A549 treated with CpdA at 1 μM for 4 hours (cell line): ENCODE results near the gene SNX27. TPM values are rescaled to one million over a fixed set of nuclear protein-coding genes. Genes with fewer than 3 reads are reported as not detected.

Source experiments
- total RNA-seq: library from RNA; stranded (reverse); fragments of 200-300 nt; extraction: Qiagen RNA extraction; gene quantifications from 5 replicates; pipeline ENCODE4 v1.2.3, GENCODE V29; 2022; ENCODE audit warnings: low read depth

The SNX27 gene
- total RNA-seq, result 6.9 to 10.9 TPM (median 8.1 TPM) in 5 replicates

DNA sequence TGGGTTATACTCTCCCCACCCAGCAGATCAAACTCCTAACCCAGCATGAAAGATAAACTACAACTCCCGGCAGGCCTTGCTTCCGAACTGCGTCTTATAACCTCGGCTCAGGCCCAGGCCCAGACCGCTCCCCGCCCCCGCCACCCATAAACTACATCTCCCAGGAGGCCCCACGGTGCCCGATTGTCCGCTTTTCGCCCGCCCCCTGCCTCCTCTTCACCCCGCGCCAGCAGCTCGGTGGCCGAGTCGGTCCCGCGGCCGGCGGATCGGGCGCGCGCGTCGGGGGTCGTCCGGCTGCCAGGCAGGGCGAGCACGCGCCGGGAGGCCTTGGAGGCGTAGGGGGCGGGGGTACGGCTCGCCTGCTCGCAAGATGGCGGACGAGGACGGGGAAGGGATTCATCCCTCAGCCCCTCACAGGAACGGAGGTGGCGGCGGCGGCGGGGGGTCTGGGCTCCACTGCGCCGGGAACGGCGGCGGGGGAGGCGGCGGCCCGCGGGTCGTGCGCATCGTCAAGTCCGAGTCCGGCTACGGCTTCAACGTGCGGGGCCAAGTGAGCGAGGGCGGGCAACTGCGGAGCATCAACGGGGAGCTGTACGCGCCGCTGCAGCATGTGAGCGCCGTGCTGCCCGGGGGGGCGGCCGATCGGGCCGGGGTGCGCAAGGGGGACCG, at the start of gene SNX27:
Gene SNX27, plus strand, starts transcription at position 219 of the 669 bp plus-strand sequence. Its CDS starts 152 bp downstream, at position 371.

DNA sequence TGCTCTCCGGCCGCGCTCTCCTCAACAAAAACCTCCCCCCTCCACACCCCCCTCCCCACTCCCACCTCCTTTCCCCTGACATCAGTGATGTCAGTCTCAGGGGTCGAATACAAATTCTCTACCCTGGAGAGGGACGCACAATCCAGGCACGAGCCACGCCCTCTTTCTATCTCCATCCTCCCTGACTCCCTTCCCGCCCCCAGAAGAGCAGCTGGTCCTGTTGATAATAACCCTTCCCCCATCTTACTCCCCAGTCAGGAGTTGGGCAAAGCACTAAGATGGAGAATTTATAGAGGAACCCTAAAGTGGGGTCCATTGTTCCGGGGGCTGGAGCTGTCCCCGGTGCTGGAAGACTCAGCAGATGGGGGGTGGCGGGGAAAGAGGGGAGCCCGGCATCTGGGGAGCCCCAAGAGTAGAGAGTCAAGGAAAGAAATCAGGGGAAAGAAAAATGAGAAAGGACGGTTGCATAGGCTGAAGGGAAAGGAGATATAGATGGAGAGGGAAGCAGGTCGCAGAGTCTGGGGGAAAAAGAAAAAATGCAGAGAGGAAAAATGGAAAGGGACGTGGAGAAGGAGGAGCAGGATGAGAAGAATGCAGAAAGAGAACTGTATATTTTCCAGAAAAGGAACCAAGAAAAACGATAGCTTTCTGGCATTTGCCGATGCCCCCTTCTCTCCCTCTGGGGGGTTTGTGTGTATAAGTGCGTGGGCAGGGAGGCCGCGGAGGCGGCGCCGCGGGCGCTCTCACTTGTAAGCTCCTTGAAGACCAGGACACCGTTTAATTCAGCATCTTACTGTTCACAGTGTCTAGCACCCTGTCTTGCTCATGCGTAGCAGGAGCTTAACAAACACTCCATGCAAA, 105.2 kb downstream of the SNX27 start, which contains the start of gene CELF3:
Gene CELF3, minus strand, starts transcription at position 33 of the 861 bp plus-strand sequence. CDS start 783 bp downstream, outside the sequence.

DNA sequence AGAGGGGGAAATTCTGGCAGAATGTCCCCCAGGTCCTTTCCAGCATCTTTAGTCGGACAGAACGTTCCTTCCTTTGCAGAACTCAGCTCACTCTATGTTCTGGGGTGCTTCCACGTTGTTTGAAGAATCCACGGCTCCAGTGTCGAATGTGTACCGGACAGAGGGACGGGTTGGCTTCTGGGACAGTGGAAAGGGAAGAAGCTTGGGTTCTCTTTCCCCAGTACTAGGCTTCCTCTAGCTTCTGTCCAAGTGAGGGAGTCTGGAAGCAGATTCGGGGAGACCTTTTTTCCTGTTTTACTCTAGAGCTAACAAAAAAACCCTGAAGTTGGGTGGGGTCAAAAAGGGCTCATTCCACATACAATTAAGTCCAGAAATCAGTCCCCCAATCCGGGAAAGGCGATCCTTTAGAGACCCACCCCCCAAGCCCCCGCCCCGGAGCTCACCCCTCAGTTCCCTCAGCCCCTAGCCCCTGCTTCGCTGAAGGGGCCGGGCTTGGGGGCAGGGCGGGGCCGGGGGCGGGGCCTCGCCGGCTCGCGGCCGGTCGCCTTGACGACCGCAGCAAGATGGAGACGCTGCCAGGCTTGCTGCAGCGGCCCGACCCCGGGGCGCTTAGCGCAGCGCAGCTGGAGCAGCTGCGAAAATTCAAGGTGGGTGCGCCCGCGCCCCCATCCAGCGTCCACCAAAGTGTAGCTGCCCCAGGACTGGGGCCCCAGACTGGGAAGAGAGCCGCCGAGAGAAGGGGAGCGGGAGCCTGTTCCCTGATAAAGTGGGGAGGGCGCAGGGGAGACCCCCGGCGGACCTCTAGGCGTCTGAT, 109.3 kb downstream of the SNX27 start, which contains the start of gene RIIAD1:
Gene RIIAD1, plus strand, starts transcription at position 549 of the 814 bp plus-strand sequence. Its CDS starts 15 bp downstream, at position 564.

Other genes with a start within 250 kb of the SNX27 start
- 5.0 to 7.4 TPM (median 5.6 TPM) in 5 replicates for gene SELENBP1, start 239.3 kb upstream of the SNX27 start, total RNA-seq
- 338 to 445 TPM (median 430 TPM) in 5 replicates for gene PSMB4, start 212.5 kb upstream of the SNX27 start, total RNA-seq
- 20.2 to 22.0 TPM (median 21.4 TPM) in 5 replicates for gene POGZ, start 152.6 kb upstream of the SNX27 start, total RNA-seq
- gene CGN, start 100.7 kb upstream of the SNX27 start, total RNA-seq, result 1.1 to 1.9 TPM (median 1.4 TPM) in 5 replicates
- gene TUFT1, start 71.7 kb upstream of the SNX27 start, total RNA-seq, result 13.2 to 16.6 TPM (median 15.2 TPM) in 5 replicates
- 0.08 TPM in 1 of 5 replicates, not detected in the others for gene CELF3, start 104.8 kb downstream of the SNX27 start, total RNA-seq
- 0.43 TPM in 1 of 5 replicates, not detected in the others for gene RIIAD1, start 109.5 kb downstream of the SNX27 start, total RNA-seq
- gene MRPL9, start 151.4 kb downstream of the SNX27 start, total RNA-seq, result 70.2 to 91.4 TPM (median 83.9 TPM) in 5 replicates
- gene TDRKH, start 178.4 kb downstream of the SNX27 start, total RNA-seq, result 5.9 to 6.9 TPM (median 6.6 TPM) in 5 replicates
- not detected in 5 replicates for gene LINGO4, start 193.4 kb downstream of the SNX27 start, total RNA-seq
- 0.03 to 0.06 TPM in 2 of 5 replicates, not detected in the others for gene RORC, start 219.8 kb downstream of the SNX27 start, total RNA-seq
- not detected in 5 replicates for gene C2CD4D, start 227.8 kb downstream of the SNX27 start, total RNA-seq
- not detected in 5 replicates for gene THEM5, start 241.7 kb downstream of the SNX27 start, total RNA-seq